HG02973 (cell line): ENCODE data around the gene IQCF6.
"Not testable (repeated sequence)": the region's sequence is repeated elsewhere in the genome, so short reads cannot be mapped to it uniquely, and the experiment has no call there.

Experiments used
- ATAC-seq: cut with Tn5 transposase; IDR thresholded peaks from one replicate; pipeline ENCODE4 v1.9.1; 2021; ENCODE audit warnings: moderate library complexity; ENCODE audit not compliant: unreplicated experiment

IQCF6 gene

DNA sequence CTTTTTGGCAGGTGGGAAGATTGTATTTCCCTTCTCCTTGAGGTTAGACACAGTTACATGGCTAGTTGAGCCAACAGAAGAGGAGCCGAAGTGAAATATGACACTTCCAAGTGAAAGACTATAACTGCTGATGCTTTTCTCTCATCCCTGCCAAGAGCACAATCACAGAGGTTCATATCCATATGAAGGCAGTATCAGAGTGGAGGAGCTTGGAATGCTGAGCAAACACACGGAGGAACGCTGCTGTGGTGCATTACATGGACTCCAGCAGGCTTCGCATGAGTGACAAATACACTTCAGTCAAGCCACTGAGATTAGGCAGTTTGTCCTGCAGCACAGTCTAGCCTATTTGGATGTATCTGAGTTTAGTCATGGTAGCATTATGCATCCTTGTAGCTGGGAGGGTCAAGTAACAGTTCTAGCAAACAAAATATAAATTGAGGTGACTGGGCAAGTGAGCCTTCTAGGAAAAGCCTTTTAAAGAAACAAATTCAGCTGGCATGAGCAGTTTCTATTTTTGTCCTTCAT lies 5.4 kb downstream of the IQCF6 start:
- ATAC-seq, result no peak

DNA sequence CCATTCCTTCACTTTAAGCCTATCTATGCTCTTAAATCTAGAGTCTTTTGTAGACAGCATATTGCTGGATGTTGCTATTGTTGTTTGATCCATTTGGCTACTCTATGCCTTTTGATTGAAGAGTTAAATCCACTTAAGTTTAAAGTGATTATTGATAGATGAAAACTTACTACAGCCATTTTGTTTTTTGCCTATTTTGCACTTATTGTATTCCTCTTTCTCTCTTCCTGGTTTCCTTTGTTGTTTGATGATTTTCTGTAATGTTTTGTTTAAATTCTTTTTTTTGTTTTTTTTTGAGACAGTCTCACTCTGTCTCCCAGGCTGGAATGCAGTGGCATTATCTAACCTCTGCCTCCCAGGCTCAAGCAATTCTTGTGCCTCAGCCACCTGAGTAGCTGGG lies 19.8 kb downstream of the IQCF6 start:
- ATAC-seq, result no peak

- not testable (repeated sequence) for ATAC-seq
Measured at GRCh38 chr3:51753763-51754750, 25.0 kb downstream of the IQCF6 start.

GRCh38 chr3:51751287-51751686 lies 27.8 kb downstream of the IQCF6 start:
- no peak for ATAC-seq

DNA sequence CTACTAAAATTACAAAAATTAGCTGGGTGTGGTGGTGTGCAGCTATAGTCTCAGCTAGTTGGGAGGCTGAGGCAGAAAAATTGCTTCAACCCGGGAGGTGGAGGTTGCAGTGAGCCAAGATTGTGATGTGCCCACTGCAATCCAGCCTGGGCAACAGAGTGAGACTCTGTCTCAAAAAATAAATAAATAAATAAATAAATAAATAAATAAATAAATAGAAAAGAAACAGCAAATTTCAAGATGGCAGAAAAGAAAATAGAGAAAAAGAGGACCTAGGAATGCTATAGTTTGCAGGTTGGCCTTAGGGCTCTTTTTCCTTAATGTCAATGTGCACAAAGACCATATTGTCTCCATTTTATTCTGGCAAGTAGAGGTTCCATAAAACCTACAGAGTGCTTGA lies 28.2 kb downstream of the IQCF6 start:
- no peak for ATAC-seq

DNA sequence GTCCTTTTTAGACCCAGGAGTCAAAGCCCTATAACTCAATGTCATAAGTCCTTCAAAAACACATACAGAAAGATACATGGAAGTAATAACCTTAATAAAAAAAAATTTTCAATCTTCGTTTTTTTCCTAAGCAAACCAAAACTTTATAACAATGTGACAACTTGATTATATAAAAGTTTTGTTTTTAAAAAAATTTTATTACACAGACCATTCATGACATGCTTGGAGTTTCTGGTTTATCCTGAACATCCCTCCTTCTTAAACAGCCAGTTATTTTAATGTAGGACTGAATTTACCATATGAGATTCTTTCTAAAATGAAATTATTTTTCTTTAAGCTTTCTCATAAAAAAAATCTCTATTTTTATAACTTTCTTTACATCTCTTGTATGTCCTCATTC lies 30.7 kb downstream of the IQCF6 start:
- ATAC-seq, result no peak

DNA sequence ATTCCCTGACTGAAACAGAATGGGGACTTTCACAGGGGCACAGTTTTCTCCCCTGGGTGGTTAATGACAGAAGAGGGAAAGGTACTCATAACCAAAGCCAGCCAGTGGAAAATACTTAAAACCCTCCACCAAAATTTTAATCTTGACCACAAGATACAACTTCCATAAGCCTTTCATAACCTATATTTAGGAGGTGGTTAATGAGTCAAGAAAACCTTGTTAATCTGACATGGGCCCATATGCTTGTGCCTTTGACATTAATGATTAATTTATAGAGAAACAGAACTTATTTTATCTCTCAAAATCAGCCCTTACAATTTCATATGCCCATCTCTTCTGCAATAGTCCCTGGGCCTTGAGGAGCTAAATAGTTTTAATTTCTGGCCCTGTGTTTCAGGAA lies 31.2 kb downstream of the IQCF6 start:
- ATAC-seq, result no peak

- ATAC-seq, result not testable (repeated sequence)
Measured at GRCh38 chr3:51742978-51743377, 36.1 kb downstream of the IQCF6 start.

GRCh38 chr3:51742320-51742719 lies 36.7 kb downstream of the IQCF6 start:
- not testable (repeated sequence) for ATAC-seq

DNA sequence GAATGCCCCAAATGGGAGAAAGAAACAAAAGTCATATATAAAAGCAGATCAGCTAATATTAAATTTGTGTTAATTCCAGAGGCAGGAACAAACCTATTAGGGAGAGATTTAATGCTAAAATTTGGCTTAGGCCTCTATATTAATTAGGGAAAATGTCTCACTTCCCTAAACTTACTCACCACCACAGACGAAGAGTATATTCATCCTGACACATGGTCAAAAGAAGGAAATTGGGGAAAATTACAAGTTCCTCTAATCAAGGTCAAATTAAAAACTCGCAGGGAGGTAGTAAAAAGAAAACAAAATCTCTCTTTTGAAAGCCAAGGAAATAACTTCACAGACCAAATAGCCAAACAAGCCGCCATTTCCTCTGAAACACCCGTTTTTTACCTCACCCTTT lies 39.9 kb downstream of the IQCF6 start:
- ATAC-seq, result no peak

DNA sequence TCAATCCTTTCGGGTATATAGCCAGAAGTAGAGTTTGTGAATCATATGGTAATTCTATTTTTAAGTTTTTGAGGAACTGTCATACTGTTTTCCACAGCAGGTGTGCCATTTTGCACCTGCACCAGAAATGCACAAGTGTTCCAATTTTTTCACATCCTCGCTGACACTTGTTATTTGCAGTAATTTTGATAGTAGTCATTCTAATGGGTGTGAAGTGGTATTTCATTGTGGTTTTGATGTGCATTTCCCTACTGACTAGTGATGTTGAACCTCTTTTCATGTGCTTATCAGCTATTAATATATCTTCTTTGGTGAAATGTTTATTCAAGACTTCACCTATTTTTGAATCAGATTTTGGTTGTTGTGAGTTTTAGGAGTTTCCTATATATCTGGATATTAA lies 43.1 kb downstream of the IQCF6 start:
- no peak for ATAC-seq

GRCh38 chr3:51735039-51735438 lies 44.0 kb downstream of the IQCF6 start:
- no peak for ATAC-seq

DNA sequence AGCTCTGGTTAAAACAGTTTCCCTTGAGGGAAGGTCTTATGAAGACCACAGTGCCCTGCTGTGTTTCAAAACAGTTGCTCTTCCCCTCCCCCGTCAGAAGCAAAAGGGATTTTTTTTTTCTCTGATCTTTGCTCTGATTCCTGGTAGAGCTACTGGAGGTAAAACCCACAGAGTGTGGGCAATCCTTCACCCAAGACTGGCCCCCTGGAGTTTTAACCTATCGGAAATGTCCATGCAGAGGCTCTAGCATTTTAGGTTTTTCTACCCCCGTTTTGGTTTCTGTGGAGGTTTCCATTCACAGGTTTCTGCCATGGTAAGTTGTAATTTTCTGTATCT lies 44.5 kb downstream of the IQCF6 start:
- ATAC-seq, result no peak

DNA sequence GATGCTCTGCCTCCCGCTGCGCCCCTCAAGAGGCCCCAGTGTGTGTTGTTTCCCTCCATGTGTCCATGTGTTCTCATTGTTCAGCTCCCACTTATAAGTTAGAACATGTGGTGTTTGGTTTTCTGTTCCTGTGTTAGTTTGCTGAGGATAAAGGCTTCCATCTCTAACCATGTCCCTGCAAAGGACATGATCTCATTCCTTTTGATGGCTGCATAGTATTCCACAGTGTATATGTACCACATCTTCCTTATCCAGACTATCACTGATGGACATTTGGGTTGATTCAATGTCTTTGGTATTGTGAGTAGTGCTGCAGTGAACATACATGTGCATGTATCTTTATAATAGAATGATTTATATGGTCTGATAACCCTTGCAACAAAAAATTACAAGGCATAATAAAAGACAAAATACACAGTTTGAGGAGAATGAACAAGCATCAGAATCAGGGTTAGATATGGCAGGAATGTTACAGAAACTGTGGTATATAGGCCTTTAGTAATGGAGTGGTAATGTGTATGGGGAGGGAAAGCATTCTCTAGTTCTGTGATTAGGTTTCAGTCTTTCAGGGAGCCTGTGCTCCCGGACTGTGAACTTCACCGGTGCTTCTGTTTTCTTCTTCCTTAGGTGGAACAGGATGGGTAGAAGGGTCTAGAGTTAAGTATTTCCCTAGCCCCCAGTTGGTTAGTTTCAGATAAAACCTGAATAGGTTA lies 45.0 kb downstream of the IQCF6 start:
- ATAC-seq, result no peak

DNA sequence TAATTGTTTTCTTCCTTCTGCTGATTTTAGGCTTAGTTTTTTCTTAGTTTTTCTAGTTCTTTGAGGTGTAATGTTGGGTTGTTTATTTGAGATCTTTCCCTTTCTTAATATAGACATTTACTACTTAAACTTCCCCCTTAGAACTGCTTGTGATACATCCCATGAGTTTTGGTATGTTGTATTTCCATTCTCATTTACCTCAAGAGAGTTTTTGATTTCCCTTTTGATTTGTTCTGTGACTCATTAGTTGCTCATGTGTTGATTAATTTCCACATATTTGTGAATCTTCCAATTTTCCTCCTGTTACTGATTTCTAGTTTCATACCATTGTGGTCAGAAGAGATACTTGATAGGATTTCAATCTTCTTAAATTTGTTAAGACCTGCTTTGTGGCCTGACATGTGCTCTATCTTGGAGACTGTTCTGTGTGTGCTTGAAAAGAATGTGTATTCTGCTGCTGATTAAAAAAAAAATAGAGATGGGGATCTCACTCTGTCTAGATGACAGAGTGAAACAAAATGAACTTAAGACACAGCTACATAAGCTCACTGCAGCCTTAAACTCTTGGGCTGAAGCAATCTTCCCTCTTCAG lies 49.9 kb downstream of the IQCF6 start:
- no peak for ATAC-seq
